ENCODE results near the gene BTG2.

Gene BTG2

DNA sequence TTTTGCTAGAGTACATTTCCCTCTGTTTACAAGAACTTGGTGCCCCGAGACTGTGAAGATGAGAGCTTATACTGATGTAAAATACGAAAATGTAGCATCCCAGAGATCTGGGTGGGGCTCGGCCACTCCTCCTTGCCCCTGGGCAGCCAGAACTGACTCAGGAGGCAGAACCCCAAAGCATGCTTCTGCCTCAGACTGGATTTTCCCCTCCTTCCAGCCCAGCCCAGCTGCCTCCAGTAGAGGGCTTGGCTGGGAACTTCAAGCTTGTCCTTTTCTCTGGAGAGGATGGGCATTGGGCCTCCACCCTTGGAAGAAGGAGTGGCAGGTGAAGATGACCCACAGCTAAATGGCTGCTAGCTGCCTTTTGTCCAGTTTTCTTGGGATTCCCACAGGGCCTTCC, 24.3 kb upstream of the BTG2 start:
- Histone ChIP-seq H2AFZ (ENCODE audit: low read depth, low read length) (no peak overlapping the region), H3K4me3 (ENCODE audit: low read length) (no peak overlapping the region), H3K27me3 (ENCODE audit: insufficient read depth, low read length) (peaks cover 8% of the 10 kb centered on the region), H3K4me1 (ENCODE audit: insufficient read depth, low read length) (peaks cover 15% of the 10 kb centered on the region), H3K9me3 (ENCODE audit: low read length) (no peaks in the 10 kb centered on the region), H3K36me3 (ENCODE audit: insufficient read depth, low read length) (no peaks in the 10 kb centered on the region)

- Histone ChIP-seq H3K4me1 (ENCODE audit: insufficient read depth, low read length) (peaks cover 24% of the 10 kb centered on the region), H2AFZ (ENCODE audit: low read depth, low read length) (no peak overlapping the region), H3K27me3 (ENCODE audit: insufficient read depth, low read length) (peaks cover 8% of the 10 kb centered on the region), H3K4me3 (ENCODE audit: low read length) (no peak overlapping the region), H3K9me3 (ENCODE audit: low read length) (no peaks in the 10 kb centered on the region), H3K36me3 (ENCODE audit: insufficient read depth, low read length) (no peaks in the 10 kb centered on the region)
Measured at GRCh38 chr1:203281851-203282661, 23.3 kb upstream of the BTG2 start.

DNA sequence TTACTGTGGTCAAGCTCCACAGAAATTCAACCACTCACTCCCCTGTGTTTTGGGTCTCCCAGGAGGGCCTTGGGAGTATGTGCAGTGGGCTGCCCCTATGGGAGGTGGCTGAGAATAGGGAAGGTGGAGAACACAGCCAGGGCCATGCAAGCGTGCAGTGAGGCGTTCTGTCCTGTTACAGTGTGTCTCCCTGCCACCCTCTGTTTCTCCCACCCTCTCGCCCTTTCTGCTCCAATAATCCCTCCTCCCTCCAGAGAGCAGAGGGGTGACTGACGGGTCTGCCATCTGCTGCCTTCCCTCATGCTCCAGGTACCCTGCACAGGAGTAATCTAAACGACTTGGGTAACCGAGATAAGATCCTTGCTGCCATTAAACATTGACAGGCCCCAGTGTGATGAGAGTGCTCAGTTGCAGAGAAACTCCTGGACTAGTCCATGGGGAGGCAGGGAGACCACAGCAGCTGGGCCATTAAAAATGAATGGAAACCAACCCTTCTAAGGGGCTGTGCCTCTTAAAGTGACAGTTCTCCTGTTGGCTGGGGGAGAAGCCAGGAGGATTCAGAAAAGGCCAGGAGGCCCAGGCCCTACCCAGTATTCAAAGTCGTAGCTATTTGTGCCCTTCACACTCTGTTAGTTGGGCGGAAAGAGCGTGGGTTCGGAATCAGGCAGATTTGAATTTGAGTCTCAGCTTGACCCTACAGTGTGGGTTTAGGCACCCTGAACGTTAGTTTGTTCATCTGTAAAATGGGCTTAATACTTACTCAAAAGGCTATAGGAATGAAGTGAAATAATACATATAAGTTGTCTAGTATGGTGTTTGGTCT, 22.4 kb upstream of the BTG2 start:
- Histone ChIP-seq H3K27me3 (ENCODE audit: insufficient read depth, low read length) (peaks cover 8% of the 10 kb centered on the region), H3K4me3 (ENCODE audit: low read length) (no peak overlapping the region), H2AFZ (ENCODE audit: low read depth, low read length) (no peak overlapping the region), H3K36me3 (ENCODE audit: insufficient read depth, low read length) (no peaks in the 10 kb centered on the region), H3K4me1 (ENCODE audit: insufficient read depth, low read length) (peaks cover 31% of the 10 kb centered on the region), H3K9me3 (ENCODE audit: low read length) (no peaks in the 10 kb centered on the region)

GRCh38 chr1:203283597-203283996, 21.7 kb upstream of the BTG2 start:
- Histone ChIP-seq H3K4me3 (ENCODE audit: low read length) (no peak overlapping the region), H3K27me3 (ENCODE audit: insufficient read depth, low read length) (peaks cover 8% of the 10 kb centered on the region), H2AFZ (ENCODE audit: low read depth, low read length) (no peak overlapping the region), H3K9me3 (ENCODE audit: low read length) (no peaks in the 10 kb centered on the region), H3K4me1 (ENCODE audit: insufficient read depth, low read length) (peaks cover 25% of the 10 kb centered on the region), H3K36me3 (ENCODE audit: insufficient read depth, low read length) (no peaks in the 10 kb centered on the region)

DNA sequence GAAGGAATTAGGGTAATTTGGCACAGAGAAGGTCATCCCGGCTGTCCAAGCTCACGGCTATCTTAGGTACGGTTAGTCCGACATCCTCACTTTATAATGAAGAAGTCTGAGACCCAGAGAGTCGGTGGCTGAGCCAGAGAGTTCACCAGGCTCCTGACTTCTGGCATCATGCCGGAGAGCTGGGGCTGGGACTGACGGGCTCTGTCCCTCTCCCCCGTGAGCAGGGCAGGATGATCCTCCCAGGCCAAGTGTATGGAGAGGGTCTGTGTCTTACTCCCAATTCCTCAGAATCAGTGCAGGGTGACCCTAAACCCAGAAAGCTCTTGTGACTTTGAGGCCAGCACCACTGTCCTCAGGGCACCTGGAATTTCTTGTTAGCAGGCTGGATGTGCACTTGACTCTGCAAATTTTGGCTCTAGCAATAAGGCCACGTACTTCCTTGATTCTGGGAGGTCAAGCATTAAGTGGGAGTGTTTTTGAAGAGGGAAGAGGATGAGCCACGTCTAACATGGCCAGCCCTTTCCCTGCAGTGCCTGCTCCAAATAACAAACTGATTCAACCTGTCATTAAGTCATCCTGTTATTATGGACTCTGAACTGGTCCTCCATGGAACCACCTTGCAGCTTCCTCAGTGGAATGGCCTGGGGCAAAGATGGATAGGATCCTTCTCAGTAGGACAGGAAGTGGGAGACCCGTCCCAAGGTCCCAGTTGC, 20.8 kb upstream of the BTG2 start:
- H3K27me3 ChIP-seq (ENCODE audit: insufficient read depth, low read length), result peaks cover 8% of the 10 kb centered on the region
- H3K4me3 ChIP-seq (ENCODE audit: low read length), result no peak overlapping the region
- no peaks in the 10 kb centered on the region for H3K9me3 ChIP-seq (ENCODE audit: low read length)
- peaks cover 24% of the 10 kb centered on the region for H3K4me1 ChIP-seq (ENCODE audit: insufficient read depth, low read length)
- no peak overlapping the region for H2AFZ ChIP-seq (ENCODE audit: low read depth, low read length)
- no peaks in the 10 kb centered on the region for H3K36me3 ChIP-seq (ENCODE audit: insufficient read depth, low read length)

DNA sequence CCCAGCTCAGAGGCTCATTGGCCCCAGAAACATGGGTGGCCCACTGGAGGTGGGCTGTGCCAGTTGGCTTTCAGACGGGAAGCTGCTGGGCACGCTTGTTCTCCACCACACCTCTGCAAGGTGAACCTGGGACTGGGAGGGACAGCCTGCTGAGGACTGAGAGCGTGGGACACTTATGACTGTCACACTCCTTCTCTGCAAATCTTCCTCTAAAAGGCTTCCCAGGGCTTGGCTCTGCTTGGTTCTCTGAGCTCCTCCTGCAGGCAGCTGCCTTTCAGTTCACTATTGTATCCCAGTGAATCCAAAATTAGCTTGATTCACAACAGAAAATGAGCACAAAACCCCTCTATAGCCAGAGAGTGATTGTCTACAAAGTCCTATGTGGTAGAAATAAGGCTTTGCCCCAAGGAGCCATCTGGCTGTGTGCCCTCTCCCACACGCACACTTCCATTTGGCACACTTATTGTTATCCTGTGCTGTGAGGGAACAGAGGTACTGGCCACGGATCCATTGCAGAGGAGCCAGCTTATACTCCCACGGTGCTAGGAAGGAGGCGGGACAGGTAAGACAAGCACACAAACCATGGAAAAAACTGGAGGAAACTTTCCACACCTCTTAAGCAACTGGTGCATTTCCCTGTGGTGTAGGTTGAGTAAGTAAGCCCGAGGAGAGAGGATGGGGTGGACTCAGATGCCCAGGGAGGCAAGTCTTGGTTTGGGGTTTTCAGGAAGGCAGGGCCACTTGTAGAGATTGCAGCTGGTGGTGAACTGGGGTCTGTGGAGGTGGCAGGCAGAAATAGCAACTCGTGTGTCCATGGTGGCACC, 18.9 kb upstream of the BTG2 start:
- peaks cover 40% of the 10 kb centered on the region for H3K4me1 ChIP-seq (ENCODE audit: insufficient read depth, low read length)
- H3K4me3 ChIP-seq (ENCODE audit: low read length), result no peak overlapping the region
- H2AFZ ChIP-seq (ENCODE audit: low read depth, low read length), result no peak overlapping the region
- peaks cover 8% of the 10 kb centered on the region for H3K27me3 ChIP-seq (ENCODE audit: insufficient read depth, low read length)
- no peaks in the 10 kb centered on the region for H3K36me3 ChIP-seq (ENCODE audit: insufficient read depth, low read length)
- no peaks in the 10 kb centered on the region for H3K9me3 ChIP-seq (ENCODE audit: low read length)

GRCh38 chr1:203287109-203287893, 18.0 kb upstream of the BTG2 start:
- Histone ChIP-seq H3K27me3 (ENCODE audit: insufficient read depth, low read length) (peaks cover 5% of the 10 kb centered on the region), H3K36me3 (ENCODE audit: insufficient read depth, low read length) (no peaks in the 10 kb centered on the region), H3K4me1 (ENCODE audit: insufficient read depth, low read length) (peaks cover 40% of the 10 kb centered on the region), H3K4me3 (ENCODE audit: low read length) (no peak overlapping the region), H2AFZ (ENCODE audit: low read depth, low read length) (no peak overlapping the region), H3K9me3 (ENCODE audit: low read length) (no peaks in the 10 kb centered on the region)

DNA sequence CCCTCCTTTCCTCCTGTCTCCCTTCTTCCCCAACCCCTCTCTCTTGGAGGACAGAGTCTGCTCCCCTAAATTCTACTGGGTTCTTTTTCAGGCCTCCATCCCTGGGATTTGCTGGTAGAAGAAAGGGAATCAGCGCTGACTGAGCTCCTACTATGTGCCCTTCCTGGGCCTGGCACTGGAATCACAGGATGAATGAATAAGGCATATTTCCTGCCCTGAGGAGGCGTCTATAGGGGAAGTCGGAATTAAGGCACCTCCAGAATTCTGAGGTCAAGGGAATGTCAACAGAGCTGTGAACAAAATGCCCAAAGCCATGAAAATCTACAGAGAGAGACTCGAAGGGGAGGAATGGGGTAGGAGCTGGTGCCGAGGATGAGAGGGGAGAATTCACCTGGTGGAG, 17.4 kb upstream of the BTG2 start:
- Histone ChIP-seq H3K4me1 (ENCODE audit: insufficient read depth, low read length) (peaks cover 40% of the 10 kb centered on the region), H3K9me3 (ENCODE audit: low read length) (no peaks in the 10 kb centered on the region), H3K36me3 (ENCODE audit: insufficient read depth, low read length) (no peaks in the 10 kb centered on the region), H2AFZ (ENCODE audit: low read depth, low read length) (no peak overlapping the region), H3K4me3 (ENCODE audit: low read length) (no peak overlapping the region), H3K27me3 (ENCODE audit: insufficient read depth, low read length) (peaks cover 4% of the 10 kb centered on the region)

- Histone ChIP-seq H2AFZ (ENCODE audit: low read depth, low read length) (no peak overlapping the region), H3K9me3 (ENCODE audit: low read length) (no peaks in the 10 kb centered on the region), H3K27me3 (ENCODE audit: insufficient read depth, low read length) (peaks cover 2% of the 10 kb centered on the region), H3K4me1 (ENCODE audit: insufficient read depth, low read length) (peaks cover 40% of the 10 kb centered on the region), H3K36me3 (ENCODE audit: insufficient read depth, low read length) (no peaks in the 10 kb centered on the region), H3K4me3 (ENCODE audit: low read length) (no peak overlapping the region)
Measured at GRCh38 chr1:203288400-203288799, 16.9 kb upstream of the BTG2 start.

- H3K4me3 ChIP-seq (ENCODE audit: low read length), result no peak overlapping the region
- H3K9me3 ChIP-seq (ENCODE audit: low read length), result no peaks in the 10 kb centered on the region
- H3K4me1 ChIP-seq (ENCODE audit: insufficient read depth, low read length), result peaks cover 40% of the 10 kb centered on the region
- no peaks in the 10 kb centered on the region for H3K36me3 ChIP-seq (ENCODE audit: insufficient read depth, low read length)
- peaks cover 2% of the 10 kb centered on the region for H3K27me3 ChIP-seq (ENCODE audit: insufficient read depth, low read length)
- H2AFZ ChIP-seq (ENCODE audit: low read depth, low read length), result no peak overlapping the region
Measured at GRCh38 chr1:203289281-203289981, 15.9 kb upstream of the BTG2 start.

DNA sequence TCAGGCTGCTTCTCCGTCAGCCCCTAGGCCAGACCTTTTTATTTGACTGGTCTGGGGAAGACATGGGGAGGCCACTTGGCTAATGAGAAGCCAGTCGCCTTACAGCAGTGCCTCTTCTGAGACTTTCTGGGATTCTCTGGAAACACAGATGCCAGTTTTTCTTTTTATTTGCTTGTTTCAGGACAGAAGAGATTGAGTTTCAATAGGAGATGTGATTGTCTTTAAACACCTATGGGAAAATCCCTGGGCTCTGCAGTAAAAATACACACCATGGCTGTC, 15.4 kb upstream of the BTG2 start:
- Histone ChIP-seq H3K4me3 (ENCODE audit: low read length) (no peak overlapping the region), H3K27me3 (ENCODE audit: insufficient read depth, low read length) (no peaks in the 10 kb centered on the region), H3K9me3 (ENCODE audit: low read length) (no peaks in the 10 kb centered on the region), H2AFZ (ENCODE audit: low read depth, low read length) (no peak overlapping the region), H3K36me3 (ENCODE audit: insufficient read depth, low read length) (no peaks in the 10 kb centered on the region), H3K4me1 (ENCODE audit: insufficient read depth, low read length) (peaks cover 40% of the 10 kb centered on the region)

All from neuron (in vitro differentiated cells).